ENCODE measurements around the gene PDAP1. TPM values are rescaled to one million over a fixed set of nuclear protein-coding genes. Genes with fewer than 3 reads are reported as not detected.

The PDAP1 gene
- total and polyA plus RNA-seq, 5 donors from 2014 or later = 17.2 to 52.8 (median 20.7) TPM

- Mint-ChIP-seq H3K9me3 (no peaks in the 10 kb centered on the region), H3K4me1 (peaks cover 0 to 30% (median 5%) of the 10 kb centered on the region in 4 donors), H3K27me3 (no peaks in the 10 kb centered on the region), H3K4me3 (peak overlapping the region in 1 of 4 donors; percentile 81), H3K27ac (peak overlapping the region; percentile 43 to 65 (median 51)), H3K36me3 (peaks cover 12% of the 10 kb centered on the region)
- DNase-seq (peak; percentile 30 to 69 (median 48)), ATAC-seq (ENCODE audit: low read depth in 2 of 2) (peak; percentile 64 to 76)
- H3K27me3 ChIP-seq (ENCODE audit: control insufficient read depth, insufficient read depth, low read length) = no peaks in the 10 kb centered on the region
- H3K27ac ChIP-seq (ENCODE audit: insufficient read depth, low read length, poor library complexity, severe bottlenecking) = peak overlapping the region; percentile 33
- H3K4me1 ChIP-seq (ENCODE audit: control insufficient read depth, insufficient read depth, low read length, poor library complexity, severe bottlenecking) = peaks cover 27% of the 10 kb centered on the region
- H3K36me3 ChIP-seq (ENCODE audit: control insufficient read depth, insufficient read depth, low read length) = peaks cover 60% of the 10 kb centered on the region
- H3K9me3 ChIP-seq (ENCODE audit: control insufficient read depth in 2 of 2, low read length in 2 of 2) = no peaks in the 10 kb centered on the region
- no peak overlapping the region for H3K4me3 ChIP-seq (ENCODE audit: low read depth, low read length)
Measured at GRCh38 chr7:99386584-99387238, 21.7 kb downstream of the PDAP1 start.

GRCh38 chr7:99385564-99385963, 22.8 kb downstream of the PDAP1 start:
- H3K4me3 Mint-ChIP-seq = no peak overlapping the region
- peaks cover 0 to 40% (median 12%) of the 10 kb centered on the region in 4 donors for H3K4me1 Mint-ChIP-seq
- H3K4me1 ChIP-seq (ENCODE audit: control insufficient read depth, insufficient read depth, low read length, poor library complexity, severe bottlenecking) = peaks cover 37% of the 10 kb centered on the region
- peaks cover 49% of the 10 kb centered on the region for H3K36me3 ChIP-seq (ENCODE audit: control insufficient read depth, insufficient read depth, low read length)
- H3K9me3 Mint-ChIP-seq = no peaks in the 10 kb centered on the region
- ATAC-seq (ENCODE audit: low read depth in 2 of 2) (no peak), DNase-seq (no peak)
- no peaks in the 10 kb centered on the region for H3K9me3 ChIP-seq (ENCODE audit: control insufficient read depth in 2 of 2, low read length in 2 of 2)
- peak overlapping the region; percentile 23 for H3K27ac ChIP-seq (ENCODE audit: insufficient read depth, low read length, poor library complexity, severe bottlenecking)
- no peaks in the 10 kb centered on the region for H3K27me3 Mint-ChIP-seq
- no peaks in the 10 kb centered on the region for H3K27me3 ChIP-seq (ENCODE audit: control insufficient read depth, insufficient read depth, low read length)
- peaks cover 14% of the 10 kb centered on the region for H3K36me3 Mint-ChIP-seq
- peak overlapping the region in 1 of 3 donors; percentile 63 for H3K27ac Mint-ChIP-seq
- no peak overlapping the region for H3K4me3 ChIP-seq (ENCODE audit: low read depth, low read length)

GRCh38 chr7:99384523-99384922, 23.9 kb downstream of the PDAP1 start:
- ATAC-seq (ENCODE audit: low read depth in 2 of 2) (no peak), DNase-seq (no peak)
- H3K9me3 Mint-ChIP-seq = no peaks in the 10 kb centered on the region
- peak overlapping the region in 2 of 3 donors; percentile 65 to 73 for H3K27ac Mint-ChIP-seq
- no peak overlapping the region for H3K4me3 ChIP-seq (ENCODE audit: low read depth, low read length)
- H3K9me3 ChIP-seq (ENCODE audit: control insufficient read depth in 2 of 2, low read length in 2 of 2) = no peaks in the 10 kb centered on the region
- H3K36me3 Mint-ChIP-seq = peaks cover 14% of the 10 kb centered on the region
- peak overlapping the region; percentile 99 for H3K27ac ChIP-seq (ENCODE audit: insufficient read depth, low read length, poor library complexity, severe bottlenecking)
- peaks cover 39% of the 10 kb centered on the region for H3K36me3 ChIP-seq (ENCODE audit: control insufficient read depth, insufficient read depth, low read length)
- peak overlapping the region in 1 of 4 donors; percentile 19 for H3K4me3 Mint-ChIP-seq
- peaks cover 0 to 50% (median 19%) of the 10 kb centered on the region in 4 donors for H3K4me1 Mint-ChIP-seq
- H3K27me3 ChIP-seq (ENCODE audit: control insufficient read depth, insufficient read depth, low read length) = no peaks in the 10 kb centered on the region
- H3K4me1 ChIP-seq (ENCODE audit: control insufficient read depth, insufficient read depth, low read length, poor library complexity, severe bottlenecking) = peaks cover 48% of the 10 kb centered on the region
- H3K27me3 Mint-ChIP-seq = no peaks in the 10 kb centered on the region

- Mint-ChIP-seq H3K9me3 (no peaks in the 10 kb centered on the region), H3K4me1 (peaks cover 0 to 57% (median 25%) of the 10 kb centered on the region in 4 donors), H3K27me3 (no peaks in the 10 kb centered on the region), H3K36me3 (peaks cover 18% of the 10 kb centered on the region), H3K4me3 (peak overlapping the region in 1 of 4 donors; percentile 13), H3K27ac (peak overlapping the region; percentile 60 to 73 (median 65))
- Histone ChIP-seq H3K4me3 (ENCODE audit: low read depth, low read length) (no peak overlapping the region), H3K9me3 (ENCODE audit: control insufficient read depth in 2 of 2, low read length in 2 of 2) (no peaks in the 10 kb centered on the region), H3K27ac (ENCODE audit: insufficient read depth, low read length, poor library complexity, severe bottlenecking) (peak overlapping the region; percentile 99), H3K4me1 (ENCODE audit: control insufficient read depth, insufficient read depth, low read length, poor library complexity, severe bottlenecking) (peaks cover 54% of the 10 kb centered on the region), H3K27me3 (ENCODE audit: control insufficient read depth, insufficient read depth, low read length) (no peaks in the 10 kb centered on the region), H3K36me3 (ENCODE audit: control insufficient read depth, insufficient read depth, low read length) (peaks cover 33% of the 10 kb centered on the region)
- ATAC-seq (ENCODE audit: low read depth in 2 of 2) (no peak), DNase-seq (no peak)
Measured at GRCh38 chr7:99383791-99384370, 24.5 kb downstream of the PDAP1 start.

GRCh38 chr7:99383203-99383602, 25.2 kb downstream of the PDAP1 start:
- no peak for ATAC-seq (ENCODE audit: low read depth in 2 of 2)
- no peak overlapping the region for H3K4me3 ChIP-seq (ENCODE audit: low read depth, low read length)
- Mint-ChIP-seq H3K4me1 (peaks cover 0 to 61% (median 27%) of the 10 kb centered on the region in 4 donors), H3K4me3 (no peak overlapping the region), H3K36me3 (peaks cover 18% of the 10 kb centered on the region), H3K27me3 (no peaks in the 10 kb centered on the region), H3K9me3 (no peaks in the 10 kb centered on the region), H3K27ac (peak overlapping the region; percentile 60 to 81 (median 73))
- H3K36me3 ChIP-seq (ENCODE audit: control insufficient read depth, insufficient read depth, low read length) = peaks cover 30% of the 10 kb centered on the region
- H3K27ac ChIP-seq (ENCODE audit: insufficient read depth, low read length, poor library complexity, severe bottlenecking) = peak overlapping the region; percentile 99
- H3K27me3 ChIP-seq (ENCODE audit: control insufficient read depth, insufficient read depth, low read length) = no peaks in the 10 kb centered on the region
- peaks cover 60% of the 10 kb centered on the region for H3K4me1 ChIP-seq (ENCODE audit: control insufficient read depth, insufficient read depth, low read length, poor library complexity, severe bottlenecking)
- H3K9me3 ChIP-seq (ENCODE audit: control insufficient read depth in 2 of 2, low read length in 2 of 2) = no peaks in the 10 kb centered on the region
- no peak for DNase-seq

DNA sequence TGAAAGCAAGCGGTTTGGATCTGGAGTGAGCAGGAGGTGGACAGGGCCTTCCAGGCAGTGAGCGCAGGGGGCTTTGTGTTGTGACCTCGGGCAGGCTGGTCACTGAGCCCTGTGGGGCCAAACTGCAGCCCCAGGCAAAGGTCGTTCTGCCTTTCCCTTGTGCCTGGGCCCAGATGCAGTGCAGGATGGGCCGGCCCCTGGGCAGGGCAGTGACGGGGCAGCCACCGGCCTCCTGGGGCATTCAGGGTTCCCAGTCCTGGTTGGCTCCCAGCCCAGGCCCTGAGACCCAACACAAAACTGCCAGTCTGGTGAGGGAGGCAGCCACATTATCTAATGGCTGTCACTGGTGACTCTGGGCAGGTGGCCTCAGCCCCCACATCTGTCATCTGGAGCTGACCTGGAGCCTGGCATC, 26.7 kb downstream of the PDAP1 start:
- Histone ChIP-seq H3K9me3 (ENCODE audit: control insufficient read depth in 2 of 2, low read length in 2 of 2) (no peaks in the 10 kb centered on the region), H3K4me1 (ENCODE audit: control insufficient read depth, insufficient read depth, low read length, poor library complexity, severe bottlenecking) (peaks cover 75% of the 10 kb centered on the region), H3K36me3 (ENCODE audit: control insufficient read depth, insufficient read depth, low read length) (peaks cover 21% of the 10 kb centered on the region), H3K4me3 (ENCODE audit: low read depth, low read length) (peak overlapping the region; percentile 60), H3K27me3 (ENCODE audit: control insufficient read depth, insufficient read depth, low read length) (no peaks in the 10 kb centered on the region), H3K27ac (ENCODE audit: insufficient read depth, low read length, poor library complexity, severe bottlenecking) (peak overlapping the region; percentile 99)
- Mint-ChIP-seq H3K36me3 (peaks cover 13% of the 10 kb centered on the region), H3K4me3 (peak overlapping the region in 3 of 4 donors; percentile 89 to 96 (median 90)), H3K27me3 (peaks cover 4% of the 10 kb centered on the region), H3K9me3 (no peaks in the 10 kb centered on the region), H3K27ac (peak overlapping the region in 2 of 3 donors; percentile 94 to 96), H3K4me1 (peaks cover 0 to 69% (median 35%) of the 10 kb centered on the region in 4 donors)
- ATAC-seq (ENCODE audit: low read depth in 2 of 2) (no peak), DNase-seq (no peak)

- H3K27me3 Mint-ChIP-seq = peaks cover 4% of the 10 kb centered on the region
- ATAC-seq (ENCODE audit: low read depth in 2 of 2) (peak; percentile 95 to 96), DNase-seq (peak; percentile 90 to 97 (median 92))
- Histone ChIP-seq H3K27me3 (ENCODE audit: control insufficient read depth, insufficient read depth, low read length) (no peaks in the 10 kb centered on the region), H3K36me3 (ENCODE audit: control insufficient read depth, insufficient read depth, low read length) (peaks cover 16% of the 10 kb centered on the region), H3K9me3 (ENCODE audit: control insufficient read depth in 2 of 2, low read length in 2 of 2) (no peaks in the 10 kb centered on the region), H3K4me1 (ENCODE audit: control insufficient read depth, insufficient read depth, low read length, poor library complexity, severe bottlenecking) (peaks cover 82% of the 10 kb centered on the region), H3K27ac (ENCODE audit: insufficient read depth, low read length, poor library complexity, severe bottlenecking) (peak overlapping the region; percentile 99), H3K4me3 (ENCODE audit: low read depth, low read length) (peak overlapping the region; percentile 60)
- H3K27ac Mint-ChIP-seq = peak overlapping the region; percentile 94 to 96 (median 96)
- peaks cover 12% of the 10 kb centered on the region for H3K36me3 Mint-ChIP-seq
- H3K4me1 Mint-ChIP-seq = peaks cover 0 to 71% (median 40%) of the 10 kb centered on the region in 4 donors
- peak overlapping the region; percentile 81 to 96 (median 90) for H3K4me3 Mint-ChIP-seq
- H3K9me3 Mint-ChIP-seq = no peaks in the 10 kb centered on the region
Measured at GRCh38 chr7:99380823-99381663, 27.4 kb downstream of the PDAP1 start.
